Keratinocyte (primary cell): ENCODE measurements around the gene TMEM87B.

ENCODE experiments used
- EZH2 ChIP-seq: IDR thresholded peaks from one replicate; pipeline ENCODE4 v1.6.1; 2012; ENCODE audit warnings: inconsistent platforms, mild to moderate bottlenecking, low read length, moderate library complexity
- TF ChIP-seq, protein P1 (sequence below), 3 experiments: IDR thresholded peaks in 1 of 3; conservative IDR thresholded peaks in 1 of 3; optimal IDR thresholded peaks in 1 of 3; 2 replicates in 2 of 3; 3 replicates in 1 of 3; pipeline versions ENCODE3 to v1.5.1; 2011; ENCODE audit warnings: low read length in 3 of 3, mild to moderate bottlenecking in 3 of 3, moderate library complexity in 2 of 3, control low read depth in 1 of 3, inconsistent platforms in 1 of 3; ENCODE audit not compliant: insufficient read depth in 2 of 3; ENCODE audit errors: extremely low read depth in 1 of 3

DNA sequence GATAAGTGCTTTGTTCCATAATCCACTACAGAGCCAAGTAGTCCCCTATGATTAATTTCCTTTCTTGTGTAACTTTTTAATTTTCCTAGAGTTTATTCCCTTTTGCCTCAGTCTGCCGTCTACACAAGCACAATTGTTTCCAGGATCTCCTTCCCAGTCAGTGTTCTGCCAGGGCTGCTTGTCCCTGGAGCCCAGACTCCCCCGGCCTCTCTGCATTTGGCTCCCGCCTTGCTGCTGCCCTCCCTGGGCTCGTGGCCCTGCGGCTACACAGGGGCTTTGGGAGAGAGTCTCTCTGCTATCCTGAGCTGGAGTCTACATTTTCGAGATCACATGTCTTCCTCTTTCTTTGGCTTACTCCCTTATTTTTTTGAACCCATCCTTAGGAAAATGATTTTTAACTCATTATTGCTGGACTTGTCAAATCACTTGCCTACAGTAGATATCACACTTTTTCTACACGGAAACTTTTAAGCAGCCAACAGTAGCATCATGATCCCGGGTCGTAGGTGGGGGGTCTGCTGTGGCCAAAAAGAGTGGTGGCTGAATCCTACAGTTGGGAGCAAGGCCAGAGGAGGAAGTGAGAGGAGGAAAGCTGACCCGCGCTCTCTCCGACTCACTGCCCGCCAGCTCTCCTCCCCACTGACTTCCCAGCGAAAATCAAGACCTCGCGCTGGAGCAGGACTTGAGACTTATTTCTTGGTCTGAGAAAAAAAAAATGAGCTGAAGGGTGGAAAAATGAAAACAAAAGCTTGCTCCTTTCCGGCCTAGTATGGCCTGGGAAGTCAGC is 92.5 kb downstream of the TMEM87B start:
- TF ChIP-seq, protein P1, sequence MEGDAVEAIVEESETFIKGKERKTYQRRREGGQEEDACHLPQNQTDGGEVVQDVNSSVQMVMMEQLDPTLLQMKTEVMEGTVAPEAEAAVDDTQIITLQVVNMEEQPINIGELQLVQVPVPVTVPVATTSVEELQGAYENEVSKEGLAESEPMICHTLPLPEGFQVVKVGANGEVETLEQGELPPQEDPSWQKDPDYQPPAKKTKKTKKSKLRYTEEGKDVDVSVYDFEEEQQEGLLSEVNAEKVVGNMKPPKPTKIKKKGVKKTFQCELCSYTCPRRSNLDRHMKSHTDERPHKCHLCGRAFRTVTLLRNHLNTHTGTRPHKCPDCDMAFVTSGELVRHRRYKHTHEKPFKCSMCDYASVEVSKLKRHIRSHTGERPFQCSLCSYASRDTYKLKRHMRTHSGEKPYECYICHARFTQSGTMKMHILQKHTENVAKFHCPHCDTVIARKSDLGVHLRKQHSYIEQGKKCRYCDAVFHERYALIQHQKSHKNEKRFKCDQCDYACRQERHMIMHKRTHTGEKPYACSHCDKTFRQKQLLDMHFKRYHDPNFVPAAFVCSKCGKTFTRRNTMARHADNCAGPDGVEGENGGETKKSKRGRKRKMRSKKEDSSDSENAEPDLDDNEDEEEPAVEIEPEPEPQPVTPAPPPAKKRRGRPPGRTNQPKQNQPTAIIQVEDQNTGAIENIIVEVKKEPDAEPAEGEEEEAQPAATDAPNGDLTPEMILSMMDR (optimal IDR thresholded peaks at IDR 0.05 in 1 of 3, IDR thresholded peaks at IDR 0.05 in 1 of 3, conservative IDR thresholded peaks at IDR 0.05 in 1 of 3; ENCODE audit: extremely low read depth in 1 of 3, insufficient read depth in 2 of 3, low read length in 3 of 3) = no peak
- no peak for TF ChIP-seq EZH2
